K562 (cell line): Measurements from ENCODE around the gene ARID3B. TPM values are rescaled to one million over a fixed set of nuclear protein-coding genes. Genes with fewer than 3 reads are reported as not detected.

ENCODE experiments used
- ATAC-seq: fragments of 200-7000 bp; cut with Tn5 transposase; 3 replicates; pipeline ENCODE4 v1.9.1; 2020; ENCODE audit warnings: moderate library complexity
- BruUV-seq: library from RNA; stranded (reverse); fragments of 400-500 nt; replicated peaks from 2 replicates; lab custom pipeline; 2021; lab: Mats Ljungman, UMichigan
- CTCF ChIA-PET: fragments of 300-600 bp; formaldehyde crosslinking; extraction: SDS; loops from one replicate; lab custom pipeline; 2021; ENCODE audit warnings: low intra/inter-chr PET ratio; lab: Yijun Ruan, JAX
- POLR2A ChIA-PET: fragments of 300-600, 350-650 bp; sonication (Branson Sonifier 250); formaldehyde crosslinking; extraction: SDS; loops from one replicate; lab custom pipeline; 2021; ENCODE audit warnings: antibody characterized with exemption, inconsistent platforms; lab: Yijun Ruan, JAX
- DNase-seq, 4 experiments: peaks; one replicate each; pipeline versions ENCODE4 v3.0.0 to v3.0.0-alpha.2; 2011 to 2018; ENCODE audit warnings: low spot score in 3 of 4, mixed read lengths in 3 of 4; ENCODE audit errors: extremely low read depth in 1 of 4
- FAIRE-seq: peaks from 2 replicates; lab custom pipeline; 2011; peaks lifted over from hg19 to GRCh38; lab: Jason Lieb, UNC
- H2AFZ ChIP-seq: 2 replicates; pipeline ENCODE4 v1.6.0; 2011; ENCODE audit warnings: low read depth, low read length, control low read depth, inconsistent platforms
- H3K27ac ChIP-seq: fragments of 200-600 bp; 3 replicates; pipeline ENCODE4 v1.8.0; 2011; ENCODE audit warnings: low read depth, mild to moderate bottlenecking, control low read depth, inconsistent platforms, low read length, moderate library complexity, mixed read lengths; ENCODE audit errors: extremely low read depth
- H3K27me3 ChIP-seq, 2 experiments: fragments of 300-600 bp in 1 of 2; 2 replicates in 1 of 2; 3 replicates in 1 of 2; pipeline versions ENCODE4 v1.6.0 to v1.8.0; 2011; ENCODE audit warnings: inconsistent platforms in 2 of 2, low read length in 2 of 2, mild to moderate bottlenecking in 1 of 2, mixed read lengths in 1 of 2, moderate library complexity in 1 of 2; ENCODE audit not compliant: control insufficient read depth in 2 of 2, insufficient read depth in 2 of 2
- H3K36me3 ChIP-seq: fragments of 300-600 bp; 3 replicates; pipeline ENCODE4 v1.8.0; 2011; ENCODE audit warnings: mild to moderate bottlenecking, low read length, inconsistent platforms; ENCODE audit not compliant: control insufficient read depth, insufficient read depth
- H3K4me1 ChIP-seq, 2 experiments: fragments of 200-600 bp in 1 of 2; replicated peaks in 1 of 2; 2 replicates in 1 of 2; 3 replicates in 1 of 2; pipeline versions ENCODE4 v1.5.1 to v1.8.0; 2011; ENCODE audit warnings: inconsistent platforms in 2 of 2, low read length in 2 of 2, mild to moderate bottlenecking in 1 of 2, mixed read lengths in 1 of 2, moderate library complexity in 1 of 2; ENCODE audit not compliant: control insufficient read depth in 2 of 2, insufficient read depth in 2 of 2
- H3K4me2 ChIP-seq: 2 replicates; pipeline ENCODE4 v1.6.1; 2011; ENCODE audit warnings: low read length, control low read depth, inconsistent platforms, mixed read lengths; ENCODE audit not compliant: insufficient read depth
- H3K4me3 ChIP-seq: fragments of 200-600 bp; sonication (generic), shearing (Covaris generic); 2 replicates; pipeline ENCODE4 v1.5.1; 2016; ENCODE audit warnings: control low read depth, inconsistent platforms
- H3K79me2 ChIP-seq: fragments of 200-600 bp; 3 replicates; pipeline ENCODE4 v1.8.0; 2011; ENCODE audit warnings: low read length, inconsistent platforms; ENCODE audit not compliant: control insufficient read depth, insufficient read depth
- H3K9ac ChIP-seq, 2 experiments: 2 replicates each; pipeline versions ENCODE4 v1.6.0 to v1.6.1; 2011; ENCODE audit warnings: low read depth in 2 of 2, low read length in 2 of 2, control low read depth in 1 of 2, inconsistent platforms in 1 of 2, mild to moderate bottlenecking in 1 of 2, mixed read lengths in 1 of 2; ENCODE audit not compliant: insufficient read depth in 1 of 2
- H3K9me1 ChIP-seq: one replicate; pipeline ENCODE4 v1.6.0; 2011; ENCODE audit warnings: inconsistent platforms, mild to moderate bottlenecking, low read length, moderate library complexity; ENCODE audit not compliant: control insufficient read depth, insufficient read depth
- H3K9me3 ChIP-seq: replicated peaks from 2 replicates; pipeline ENCODE4 v1.5.1; 2011; ENCODE audit warnings: low read depth, low read length, inconsistent platforms; ENCODE audit not compliant: control insufficient read depth, insufficient read depth
- H4K20me1 ChIP-seq: replicated peaks from 2 replicates; pipeline ENCODE4 v1.6.1; 2011; ENCODE audit warnings: low read length, inconsistent platforms, mixed read lengths; ENCODE audit not compliant: control insufficient read depth, insufficient read depth
- CHD1 ChIP-seq: fragments of 200-600 bp; sonication (generic); IDR thresholded peaks from one replicate; pipeline ENCODE4 v1.6.1; 2012; ENCODE audit warnings: mild to moderate bottlenecking, moderate library complexity, low read length, inconsistent platforms
- TEAD2 ChIP-seq: fragments of 450-650 bp; IDR thresholded peaks from 2 replicates; pipeline ENCODE4 v1.6.1; 2016; ENCODE audit warnings: missing genetic modification characterization, control low read depth, missing compliant biosample characterization
- XRCC3 ChIP-seq: fragments of 450-650 bp; IDR thresholded peaks from 2 replicates; pipeline ENCODE4 v1.6.1; 2017; ENCODE audit warnings: mild to moderate bottlenecking, moderate library complexity
- ZC3H4 ChIP-seq: sonication (generic); formaldehyde crosslinking; IDR thresholded peaks from 2 replicates; pipeline ENCODE4 v1.9.0; 2021; ENCODE audit warnings: missing genetic modification reagents, borderline replicate concordance
- WGBS: fragments of 100-300 bp; shearing (Covaris generic); methylation state at CpG from one replicate; pipeline ENCODE4 v1.1.6; 2016; ENCODE audit warnings: low coverage, mixed read lengths; ENCODE audit not compliant: insufficient coverage; ENCODE audit errors: missing lambda C conversion rate; 5-methylcytosine and 5-hydroxymethylcytosine counted together
- in situ Hi-C: fragments of 300-500 bp; cut with MboI; formaldehyde crosslinking; loops from 4 replicates; pipeline ENCODE4 v1.15.0; 2018; ENCODE audit warnings: inconsistent platforms, mixed read lengths
- intact Hi-C: fragments of 100-400 bp; cut with micrococcal nuclease; formaldehyde crosslinking; loops from 2 replicates; pipeline ENCODE4 v1.14.2; 2022
- polyA plus RNA-seq, 8 experiments: library from polyadenylated mRNA; depleted of rRNA in 4 of 8; stranded (reverse) in 5 of 8; unstranded in 3 of 8; fragments of >200 nt; fragmentation: Nextera tagmentation in 2 of 8; fragmentation: Illumina TruSeq in 1 of 8; extraction: Ambion mirVana in 2 of 8; extraction: Trizol in 1 of 8; gene quantifications; 2 replicates each; pipeline versions ENCODE4 v1.2.1 to v1.2.3, GENCODE V29; 2011 to 2014; ENCODE audit warnings: inconsistent platforms in 1 of 8, missing spikeins in 1 of 8
- total RNA-seq, 7 experiments: library from RNA; depleted of rRNA in 6 of 7; stranded (reverse); fragments of >200 nt in 6 of 7; fragmentation: Illumina TruSeq in 2 of 7; extraction: Trizol in 2 of 7; gene quantifications; 2 replicates each; pipeline versions ENCODE4 v1.2.1 to v1.2.3, GENCODE V29; 2011 to 2021; ENCODE audit warnings: low replicate concordance in 1 of 7

ARID3B gene
- total and polyA plus RNA-seq, 9 of the 15 experiments (the other 6 are each of a cell fraction or from before 2014, with no cell fraction given) = 0.32 to 15.1 (median 7.1) TPM

GRCh38 chr15:74549816-74550215, 8.8 kb downstream of the ARID3B start (continued):
- TF ChIP-seq CHD1 = no peak

GRCh38 chr15:74551714-74552113, 10.7 kb downstream of the ARID3B start:
- 23% methylated on average over 3 of the region's 3 CpGs for WGBS
- no peak overlapping the region for H3K4me3 ChIP-seq
- no peak overlapping the region for H3K9ac ChIP-seq
- no peak overlapping the region for H3K4me2 ChIP-seq
- no peak for ATAC-seq
- H2AFZ ChIP-seq = no peak overlapping the region
- intact Hi-C loops = no loop called here
- CTCF ChIA-PET = no interaction called here
- FAIRE-seq = no peak
- POLR2A ChIA-PET = interaction anchor here (1.1 to 1.5 kb wide), 2 partner anchors 9 to 29 kb away, joined by 3 to 4 read pairs; no protein-coding TSS in a partner anchor
- DNase-seq = peak in 1 of 4 experiments; percentile 5
- peaks cover 18% of the 10 kb centered on the region for H3K36me3 ChIP-seq
- peaks cover 15% of the 10 kb centered on the region; the same call in 1 of the 3 replicates for H3K79me2 ChIP-seq
- H4K20me1 ChIP-seq = peaks cover 21% of the 10 kb centered on the region
- H3K9me1 ChIP-seq = no peaks in the 10 kb centered on the region
- BruUV-seq = no TSS peak
- no peaks in the 10 kb centered on the region for H3K27me3 ChIP-seq
- no peaks in the 10 kb centered on the region for H3K9me3 ChIP-seq
- TF ChIP-seq TEAD2 (tag) (no peak), XRCC3 (no peak), ZC3H4 (CRISPR knock-in tag) (no peak)
- peaks cover 0 to under 1% of the 10 kb centered on the region in 2 experiments; a peak in 1 of 5 replicates for H3K4me1 ChIP-seq
- H3K27ac ChIP-seq = no peak overlapping the region
- in situ Hi-C loops = no loop called here
